MM.1S (cell line): Measurements from ENCODE around the gene SEM1.

Source experiments
- EZH2 ChIP-seq: fragments of 300-600 bp; sonication (generic); optimal IDR thresholded peaks from 2 replicates; pipeline ENCODE3; 2017; ENCODE audit warnings: low read depth, mild to moderate bottlenecking, antibody characterized with exemption, low read length, mixed read lengths
- EZH2phosphoT487 ChIP-seq: fragments of 300-600 bp; sonication (generic); IDR thresholded peaks from 2 replicates; pipeline ENCODE4 v1.6.1; 2018; ENCODE audit warnings: antibody characterized with exemption, low read length
- TF ChIP-seq, protein P1 (sequence below): fragments of 300-600 bp; sonication (generic); IDR thresholded peaks from 2 replicates; pipeline ENCODE4 v1.5.1; 2016; ENCODE audit warnings: antibody characterized with exemption, low read length, mixed read lengths

DNA sequence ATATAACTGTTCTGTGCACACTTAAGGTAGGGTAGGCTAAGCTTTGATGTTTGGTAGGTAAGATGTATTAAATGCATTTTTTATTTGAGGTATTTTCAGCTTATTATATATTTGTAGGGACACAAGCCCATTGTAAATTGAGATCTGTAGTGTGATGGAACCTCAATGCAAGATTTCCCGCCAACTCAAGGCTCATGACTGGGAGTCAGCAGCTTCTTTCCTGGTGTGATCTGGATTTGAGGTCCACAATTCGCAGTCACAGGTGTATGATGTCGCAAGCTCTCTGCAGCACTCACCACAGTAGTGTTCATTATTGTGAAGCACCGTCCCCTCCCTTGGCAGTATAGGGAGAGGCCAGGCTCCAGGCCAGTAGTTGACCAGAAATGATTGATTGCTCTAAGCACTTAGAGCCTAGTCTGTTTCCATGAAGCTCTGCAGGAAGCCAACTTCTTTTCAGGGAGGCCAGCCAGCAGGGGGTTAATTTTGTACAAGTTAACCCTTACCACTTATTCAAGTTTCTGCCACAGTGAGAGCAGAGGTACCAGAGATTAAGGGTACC lies 54.9 kb downstream of the SEM1 start:
- TF ChIP-seq, protein P1, sequence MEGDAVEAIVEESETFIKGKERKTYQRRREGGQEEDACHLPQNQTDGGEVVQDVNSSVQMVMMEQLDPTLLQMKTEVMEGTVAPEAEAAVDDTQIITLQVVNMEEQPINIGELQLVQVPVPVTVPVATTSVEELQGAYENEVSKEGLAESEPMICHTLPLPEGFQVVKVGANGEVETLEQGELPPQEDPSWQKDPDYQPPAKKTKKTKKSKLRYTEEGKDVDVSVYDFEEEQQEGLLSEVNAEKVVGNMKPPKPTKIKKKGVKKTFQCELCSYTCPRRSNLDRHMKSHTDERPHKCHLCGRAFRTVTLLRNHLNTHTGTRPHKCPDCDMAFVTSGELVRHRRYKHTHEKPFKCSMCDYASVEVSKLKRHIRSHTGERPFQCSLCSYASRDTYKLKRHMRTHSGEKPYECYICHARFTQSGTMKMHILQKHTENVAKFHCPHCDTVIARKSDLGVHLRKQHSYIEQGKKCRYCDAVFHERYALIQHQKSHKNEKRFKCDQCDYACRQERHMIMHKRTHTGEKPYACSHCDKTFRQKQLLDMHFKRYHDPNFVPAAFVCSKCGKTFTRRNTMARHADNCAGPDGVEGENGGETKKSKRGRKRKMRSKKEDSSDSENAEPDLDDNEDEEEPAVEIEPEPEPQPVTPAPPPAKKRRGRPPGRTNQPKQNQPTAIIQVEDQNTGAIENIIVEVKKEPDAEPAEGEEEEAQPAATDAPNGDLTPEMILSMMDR = no peak
- TF ChIP-seq EZH2 (no peak), EZH2phosphoT487 (no peak)
